Measurements from ENCODE around the gene RUFY3. TPM values are rescaled to one million over a fixed set of nuclear protein-coding genes. Genes with fewer than 3 reads are reported as not detected.
"Not testable (repeated sequence)": the region's sequence is repeated elsewhere in the genome, so short reads cannot be mapped to it uniquely, and the experiment has no call there.

The RUFY3 gene
- total RNA-seq, 2 donors from 2014 or later, result 32.8 to 33.0 TPM

DNA sequence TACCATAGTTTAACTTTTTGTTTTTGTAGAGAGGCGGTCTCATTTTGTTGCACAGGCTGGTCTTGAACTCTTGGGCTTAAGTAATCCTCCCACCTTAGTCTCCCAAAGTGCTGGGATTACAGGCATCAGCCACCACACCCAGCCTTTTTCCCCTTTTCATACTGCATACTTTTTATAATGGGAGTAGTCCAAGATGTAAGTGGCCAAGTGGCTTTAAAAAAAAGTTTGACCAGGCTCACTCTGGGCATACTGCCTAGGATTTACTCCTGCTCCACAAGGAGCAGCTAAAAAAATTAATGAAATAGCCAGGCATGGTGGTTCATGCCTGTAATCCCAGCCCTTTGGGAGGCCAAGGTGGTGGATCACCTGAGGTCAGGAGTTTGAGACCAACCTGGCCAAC, 111.9 kb downstream of the RUFY3 start:
- peaks cover 23% of the 10 kb centered on the region for H3K4me1 Mint-ChIP-seq

DNA sequence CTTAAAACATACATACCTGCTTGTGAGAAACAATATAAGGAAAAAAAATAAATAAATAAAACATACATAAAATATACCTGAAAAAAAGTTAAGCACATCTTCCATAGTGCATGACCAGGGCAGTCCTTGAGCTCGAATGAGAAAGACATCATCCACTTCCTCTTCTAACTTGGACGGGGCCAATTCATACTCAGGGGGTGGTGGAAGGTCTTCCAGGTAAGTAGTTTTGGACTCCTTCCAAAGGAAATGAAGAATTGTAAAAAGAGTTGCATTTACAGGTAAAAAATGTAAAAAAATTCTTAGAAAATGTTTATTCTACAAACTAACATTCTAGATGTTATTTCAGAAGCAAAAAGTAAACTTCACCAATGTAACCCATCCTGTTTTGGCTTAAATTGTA, 114.3 kb downstream of the RUFY3 start:
- Mint-ChIP-seq H3K27me3 (no peaks in the 10 kb centered on the region), H3K36me3 (ENCODE audit: low read depth) (peaks cover 15% of the 10 kb centered on the region), H3K4me3 (no peak overlapping the region), H3K4me1 (peaks cover 27% of the 10 kb centered on the region), H3K27ac (peak overlapping the region; percentile 60)
- no peaks in the 10 kb centered on the region for H3K9me3 ChIP-seq (ENCODE audit: control insufficient read depth, low read length, poor library complexity, severe bottlenecking)
- DNase-seq (no peak), ATAC-seq (no peak)

More for the DNA sequence above, 111.9 kb downstream of the RUFY3 start:
- ATAC-seq (no peak), DNase-seq (no peak)
- peaks cover 15% of the 10 kb centered on the region for H3K36me3 Mint-ChIP-seq (ENCODE audit: low read depth)
- H3K27me3 Mint-ChIP-seq, result no peaks in the 10 kb centered on the region
- H3K4me3 Mint-ChIP-seq, result no peak overlapping the region
- no peak overlapping the region for H3K27ac Mint-ChIP-seq
- H3K9me3 ChIP-seq (ENCODE audit: control insufficient read depth, low read length, poor library complexity, severe bottlenecking), result no peaks in the 10 kb centered on the region

DNA sequence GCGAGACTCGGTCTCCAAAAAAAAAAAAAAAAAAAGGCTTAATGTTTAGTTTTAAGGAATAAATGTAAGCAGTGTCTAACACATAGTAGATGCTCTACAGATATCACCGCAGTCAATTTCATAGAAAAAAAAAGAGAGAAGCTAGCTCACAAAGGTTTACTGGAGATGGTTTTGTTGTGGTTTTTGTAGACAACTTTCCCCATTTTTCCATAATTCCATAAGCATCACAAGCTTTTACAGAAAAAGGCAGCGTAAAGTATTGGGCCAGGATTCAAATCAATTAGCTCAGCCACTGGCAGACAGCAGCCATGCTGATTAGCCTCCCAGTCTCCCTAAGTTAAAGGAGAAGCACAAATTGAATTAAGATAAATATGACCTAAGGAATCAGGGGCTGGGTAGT, 116.4 kb downstream of the RUFY3 start:
- no peak for DNase-seq
- H3K9me3 ChIP-seq (ENCODE audit: control insufficient read depth, low read length, poor library complexity, severe bottlenecking), result no peaks in the 10 kb centered on the region
- Mint-ChIP-seq H3K36me3 (ENCODE audit: low read depth) (peaks cover 6% of the 10 kb centered on the region), H3K4me1 (peaks cover 24% of the 10 kb centered on the region), H3K4me3 (peak overlapping the region; percentile 98), H3K27ac (peak overlapping the region; percentile 86), H3K27me3 (no peaks in the 10 kb centered on the region)
- no peak for ATAC-seq

DNA sequence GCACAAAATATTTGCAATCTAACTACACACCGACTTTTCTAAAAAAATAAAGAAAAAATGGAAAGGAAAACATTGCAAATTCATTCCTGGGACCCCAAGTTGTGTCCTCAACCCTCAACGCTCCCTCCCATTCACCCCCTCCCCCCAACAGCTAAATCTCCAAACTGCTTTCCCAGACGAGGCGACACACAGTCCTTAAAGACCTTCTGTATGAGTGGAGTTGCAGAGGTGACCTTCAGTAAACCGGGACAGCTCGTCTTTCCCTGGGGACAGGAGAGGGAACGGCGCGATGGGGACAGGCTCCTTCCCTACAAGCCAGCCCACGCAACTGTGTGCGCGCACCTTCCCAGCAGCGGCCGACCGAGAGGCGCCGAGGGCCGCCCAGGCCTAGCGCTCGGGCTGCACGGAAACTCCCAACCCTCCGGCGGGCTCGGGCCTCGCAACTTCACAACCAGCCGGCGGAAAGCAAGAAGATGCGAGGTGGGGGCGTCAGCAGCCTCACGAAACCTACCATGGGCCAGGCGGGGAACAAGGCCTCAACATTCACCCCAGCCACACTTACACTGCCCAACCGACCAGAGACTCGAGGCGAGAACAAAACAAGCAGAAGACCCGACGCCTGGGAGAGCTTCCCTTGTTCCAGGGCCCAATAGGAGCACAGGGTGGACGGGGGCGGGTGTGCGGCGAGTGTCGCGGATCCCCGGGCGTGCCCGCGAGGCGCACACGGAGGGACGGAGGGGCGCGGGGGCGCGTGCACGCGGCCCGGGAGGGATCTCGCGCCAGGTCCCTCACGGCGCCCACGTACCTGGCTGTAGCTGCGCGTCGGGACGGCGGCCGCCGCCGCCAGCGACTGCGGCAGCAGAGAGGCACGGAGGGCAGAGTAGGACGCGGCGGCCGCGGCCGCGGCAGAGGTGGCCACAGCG, 117.2 kb downstream of the RUFY3 start:
- H3K27ac Mint-ChIP-seq, result peak overlapping the region; percentile 86
- H3K9me3 ChIP-seq (ENCODE audit: control insufficient read depth, low read length, poor library complexity, severe bottlenecking), result no peaks in the 10 kb centered on the region
- ATAC-seq, result peak; percentile 50
- H3K4me1 Mint-ChIP-seq, result peaks cover 24% of the 10 kb centered on the region
- peaks cover 5% of the 10 kb centered on the region for H3K36me3 Mint-ChIP-seq (ENCODE audit: low read depth)
- H3K4me3 Mint-ChIP-seq, result peak overlapping the region; percentile 98
- peak; percentile 47 to 58 (median 55) for DNase-seq
- no peaks in the 10 kb centered on the region for H3K27me3 Mint-ChIP-seq

- H3K4me1 Mint-ChIP-seq, result peaks cover 24% of the 10 kb centered on the region
- H3K36me3 Mint-ChIP-seq (ENCODE audit: low read depth), result peaks cover 5% of the 10 kb centered on the region
These were observed 117.9 kb downstream of the RUFY3 start, which contains the start of gene GRSF1 for GRCh38 chr4:70839589-70840093. Gene GRSF1, minus strand, starts transcription at chr4:70839890. Its CDS starts 63 bp downstream, at chr4:70839827.

GRCh38 chr4:70840137-70840536, 118.4 kb downstream of the RUFY3 start:
- not testable (repeated sequence) for H3K36me3 Mint-ChIP-seq (ENCODE audit: low read depth); H3K27me3 Mint-ChIP-seq; H3K9me3 ChIP-seq (ENCODE audit: control insufficient read depth, low read length, poor library complexity, severe bottlenecking); H3K4me3 Mint-ChIP-seq
- Mint-ChIP-seq H3K27ac (peak overlapping the region; percentile 67), H3K4me1 (peaks cover 19% of the 10 kb centered on the region)
- DNase-seq (peak; percentile 59 to 61 (median 59)), ATAC-seq (peak; percentile 6)

More at GRCh38 chr4:70839589-70840093, 117.9 kb downstream of the RUFY3 start, which contains the start of gene GRSF1:
- H3K9me3 ChIP-seq (ENCODE audit: control insufficient read depth, low read length, poor library complexity, severe bottlenecking), result no peaks in the 10 kb centered on the region
- ATAC-seq (peak; percentile 91), DNase-seq (peak; percentile 91 to 95 (median 93))
- H3K4me3 Mint-ChIP-seq, result peak within 1 kb of the TSS; percentile 98
- H3K27me3 Mint-ChIP-seq, result no peaks in the 10 kb centered on the region
- peak within 1 kb of the TSS; percentile 86 for H3K27ac Mint-ChIP-seq

- DNase-seq; H3K36me3 Mint-ChIP-seq (ENCODE audit: low read depth); H3K4me3 Mint-ChIP-seq; ATAC-seq; H3K27me3 Mint-ChIP-seq; H3K9me3 ChIP-seq (ENCODE audit: control insufficient read depth, low read length, poor library complexity, severe bottlenecking): not testable (repeated sequence)
- Mint-ChIP-seq H3K27ac (peak overlapping the region; percentile 67), H3K4me1 (peaks cover 18% of the 10 kb centered on the region)
These were observed 118.9 kb downstream of the RUFY3 start for GRCh38 chr4:70840631-70841030.

DNA sequence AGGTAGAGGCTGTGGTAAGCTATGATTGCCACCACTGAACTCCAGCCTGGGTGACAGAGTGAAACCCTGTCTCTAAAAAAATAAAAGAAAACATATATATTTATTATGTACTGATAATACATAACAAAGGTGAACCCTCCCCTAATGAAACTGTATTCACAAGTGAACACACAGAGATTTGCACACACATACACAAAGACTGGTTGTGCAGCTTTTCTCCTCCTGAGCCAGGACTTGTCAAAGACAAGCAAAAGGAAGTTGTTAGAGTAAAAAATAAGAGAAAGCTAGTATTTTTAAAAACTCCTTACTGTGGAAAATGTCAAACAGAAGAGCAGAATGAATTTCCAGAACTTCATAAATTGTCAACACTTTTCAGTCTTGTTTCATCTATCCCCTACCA, 119.4 kb downstream of the RUFY3 start:
- Mint-ChIP-seq H3K27me3 (no peaks in the 10 kb centered on the region), H3K27ac (peak overlapping the region; percentile 56), H3K36me3 (ENCODE audit: low read depth) (peaks cover 2% of the 10 kb centered on the region), H3K4me3 (no peak overlapping the region), H3K4me1 (peaks cover 18% of the 10 kb centered on the region)
- DNase-seq, result no peak
- H3K9me3 ChIP-seq (ENCODE audit: control insufficient read depth, low read length, poor library complexity, severe bottlenecking), result no peaks in the 10 kb centered on the region
- no peak for ATAC-seq

- peak overlapping the region; percentile 56 for H3K27ac Mint-ChIP-seq
- ATAC-seq (no peak), DNase-seq (no peak)
- no peaks in the 10 kb centered on the region for H3K36me3 Mint-ChIP-seq (ENCODE audit: low read depth)
- no peaks in the 10 kb centered on the region for H3K9me3 ChIP-seq (ENCODE audit: control insufficient read depth, low read length, poor library complexity, severe bottlenecking)
- no peaks in the 10 kb centered on the region for H3K27me3 Mint-ChIP-seq
- no peak overlapping the region for H3K4me3 Mint-ChIP-seq
- peaks cover 13% of the 10 kb centered on the region for H3K4me1 Mint-ChIP-seq
These were observed 120.2 kb downstream of the RUFY3 start for GRCh38 chr4:70841951-70842350.

DNA sequence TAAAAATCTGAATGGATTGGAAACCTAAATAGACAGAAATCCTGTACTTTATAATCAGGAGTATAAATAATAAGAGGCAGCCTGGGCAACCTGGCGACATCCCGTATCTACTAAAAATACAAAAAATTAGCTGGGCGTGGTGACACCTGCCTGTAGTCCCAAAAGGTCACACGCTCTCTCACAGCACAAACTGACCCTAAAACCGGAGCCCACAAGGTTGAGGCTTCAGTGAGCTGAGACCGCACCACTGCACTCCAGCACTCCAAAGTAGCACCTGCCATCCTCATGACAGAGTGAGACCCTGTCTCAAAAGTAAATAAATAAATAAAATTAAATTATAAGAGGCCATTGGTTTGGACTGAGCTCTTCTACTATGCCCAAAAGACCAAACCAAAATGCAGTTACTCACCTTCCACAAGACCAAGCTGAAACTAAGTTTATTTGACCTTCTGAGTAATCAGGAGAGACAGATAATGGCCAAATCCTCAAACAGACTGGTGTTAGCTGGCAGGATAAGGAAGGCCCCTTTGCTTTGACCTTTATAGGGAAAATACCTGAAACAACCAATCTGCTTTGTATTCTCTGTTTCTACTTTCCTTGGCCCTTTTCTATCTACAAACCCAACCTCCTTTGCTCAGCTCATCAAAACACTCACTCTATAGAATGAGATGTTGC, 121.1 kb downstream of the RUFY3 start:
- H3K9me3 ChIP-seq (ENCODE audit: control insufficient read depth, low read length, poor library complexity, severe bottlenecking), result no peaks in the 10 kb centered on the region
- Mint-ChIP-seq H3K4me3 (no peak overlapping the region), H3K36me3 (ENCODE audit: low read depth) (no peaks in the 10 kb centered on the region), H3K27ac (no peak overlapping the region), H3K4me1 (peaks cover 11% of the 10 kb centered on the region), H3K27me3 (no peaks in the 10 kb centered on the region)
- DNase-seq (no peak), ATAC-seq (no peak)

DNA sequence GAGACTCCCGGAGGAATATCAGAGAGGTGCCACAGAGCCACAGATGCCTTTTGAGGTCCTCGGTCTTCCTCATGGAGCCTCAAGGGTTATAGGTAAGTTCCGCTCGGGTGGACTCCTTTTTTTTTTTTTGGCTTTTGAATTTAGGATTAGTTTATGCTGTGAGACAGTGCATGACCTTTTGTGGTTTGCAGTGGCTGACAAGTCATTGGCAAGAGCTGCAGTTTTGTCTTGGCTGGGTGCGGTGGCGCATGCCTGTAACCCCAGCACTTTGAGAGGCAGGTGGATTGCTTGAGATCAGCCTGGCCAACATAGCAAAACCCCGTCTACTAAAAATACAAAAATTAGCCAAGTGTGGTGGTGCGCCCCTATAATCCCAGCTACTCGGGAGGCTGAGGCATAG, 122.4 kb downstream of the RUFY3 start:
- Mint-ChIP-seq H3K27me3 (no peaks in the 10 kb centered on the region), H3K4me1 (peaks cover 3% of the 10 kb centered on the region), H3K27ac (no peak overlapping the region), H3K36me3 (ENCODE audit: low read depth) (no peaks in the 10 kb centered on the region), H3K4me3 (no peak overlapping the region)
- H3K9me3 ChIP-seq (ENCODE audit: control insufficient read depth, low read length, poor library complexity, severe bottlenecking), result no peaks in the 10 kb centered on the region
- ATAC-seq, result no peak
- DNase-seq, result no peak

DNA sequence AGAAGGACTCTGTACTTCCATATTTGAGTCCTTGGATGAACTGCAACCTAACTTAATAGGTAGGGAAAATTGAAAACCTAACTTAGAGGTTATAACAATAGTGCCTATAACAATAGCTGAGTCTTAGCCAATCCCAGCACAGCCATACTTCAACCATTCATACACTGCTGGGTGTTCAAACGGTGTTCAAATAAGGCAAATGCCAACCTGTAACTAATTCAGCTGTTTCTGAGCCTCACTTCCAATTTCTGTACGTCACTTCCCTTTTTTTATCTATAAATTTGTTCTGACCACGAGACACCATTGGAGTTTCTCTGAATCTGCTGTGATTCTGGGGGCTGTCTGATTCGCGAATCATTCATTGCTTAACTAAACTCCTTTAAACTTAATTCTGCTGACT, 127.5 kb downstream of the RUFY3 start:
- H3K27ac Mint-ChIP-seq, result no peak overlapping the region
- H3K4me1 Mint-ChIP-seq, result no peaks in the 10 kb centered on the region
- H3K4me3 Mint-ChIP-seq, result no peak overlapping the region
- H3K36me3 Mint-ChIP-seq (ENCODE audit: low read depth), result no peaks in the 10 kb centered on the region
- DNase-seq (no peak), ATAC-seq (no peak)
- no peaks in the 10 kb centered on the region for H3K9me3 ChIP-seq (ENCODE audit: control insufficient read depth, low read length, poor library complexity, severe bottlenecking)
- no peaks in the 10 kb centered on the region for H3K27me3 Mint-ChIP-seq

DNA sequence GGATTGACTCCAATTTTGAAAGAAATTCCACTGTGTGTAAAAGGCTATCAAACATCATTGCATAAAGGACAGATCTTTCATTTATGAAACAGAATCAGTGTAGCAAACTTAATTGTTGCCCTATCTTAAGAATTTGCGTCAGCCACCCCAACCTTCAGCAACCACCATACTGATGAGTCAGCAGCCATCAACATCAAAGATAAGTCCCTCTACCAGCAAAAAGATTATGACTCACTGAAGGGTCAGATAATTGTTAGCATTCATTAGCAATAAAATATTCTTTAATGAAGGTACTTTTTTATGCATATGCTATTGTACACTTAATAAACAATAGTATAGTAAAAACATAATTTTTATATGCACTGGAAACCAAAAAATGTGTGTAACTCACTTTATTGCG, 133.7 kb downstream of the RUFY3 start:
- Mint-ChIP-seq H3K4me1 (no peaks in the 10 kb centered on the region), H3K4me3 (no peak overlapping the region), H3K27me3 (no peaks in the 10 kb centered on the region), H3K27ac (no peak overlapping the region), H3K36me3 (ENCODE audit: low read depth) (peaks cover 5% of the 10 kb centered on the region)
- ATAC-seq (no peak), DNase-seq (no peak)
- no peaks in the 10 kb centered on the region for H3K9me3 ChIP-seq (ENCODE audit: control insufficient read depth, low read length, poor library complexity, severe bottlenecking)
